SK-N-SH treated with all-trans-retinoic acid at 6 μM for 48 hours (cell line): Measurements from ENCODE around the gene STOX1.

ENCODE experiments used
- ATAC-seq: fragments of 200-7000 bp; cut with Tn5 transposase; 3 replicates; pipeline ENCODE4 v1.9.1; 2020; ENCODE audit warnings: mild to moderate bottlenecking, moderate library complexity
- ARNTL ChIP-seq: fragments of 450-650 bp; formaldehyde crosslinking; IDR thresholded peaks from 2 replicates; pipeline ENCODE4 v1.5.0; 2020; ENCODE audit warnings: low read depth, mild to moderate bottlenecking, moderate library complexity, borderline replicate concordance
- BACH2 ChIP-seq: fragments of 250-450 bp; sonication (Bioruptor Pico); IDR thresholded peaks from 2 replicates; pipeline ENCODE4 v1.9.0; 2021; ENCODE audit warnings: mild to moderate bottlenecking, borderline replicate concordance
- CREB5 ChIP-seq: fragments of 250-450 bp; sonication (Bioruptor Pico); IDR thresholded peaks from 2 replicates; pipeline ENCODE4 v1.5.1; 2020; ENCODE audit warnings: low read depth, mild to moderate bottlenecking, moderate library complexity
- CSRNP3 ChIP-seq: fragments of 250-450 bp; sonication (Bioruptor Pico); IDR thresholded peaks from 2 replicates; pipeline ENCODE4 v1.5.1; 2021; ENCODE audit warnings: mild to moderate bottlenecking, moderate library complexity
- ESRRG ChIP-seq: fragments of 250-450 bp; sonication (Bioruptor Pico); IDR thresholded peaks from 2 replicates; pipeline ENCODE4 v1.6.1; 2021; ENCODE audit warnings: mild to moderate bottlenecking
- GLIS3 ChIP-seq: fragments of 250-450 bp; sonication (Bioruptor Pico); IDR thresholded peaks from 2 replicates; pipeline ENCODE4 v1.5.0; 2020; ENCODE audit warnings: mild to moderate bottlenecking, moderate library complexity
- ISL1 ChIP-seq: fragments of 250-450 bp; sonication (Bioruptor Pico); IDR thresholded peaks from 2 replicates; pipeline ENCODE4 v2.1.2; 2022; ENCODE audit warnings: mild to moderate bottlenecking, moderate library complexity
- OSR1 ChIP-seq: fragments of 250-450 bp; sonication (Bioruptor Pico); IDR thresholded peaks from 2 replicates; pipeline ENCODE4 v1.8.0; 2022; ENCODE audit warnings: moderate library complexity, mild to moderate bottlenecking, inconsistent platforms
- PATZ1 ChIP-seq: fragments of 250-450 bp; sonication (Bioruptor Pico); IDR thresholded peaks from 2 replicates; pipeline ENCODE4 v1.8.0; 2020; ENCODE audit warnings: mild to moderate bottlenecking, moderate library complexity, borderline replicate concordance
- POU6F1 ChIP-seq: fragments of 250-450 bp; sonication (Bioruptor Pico); IDR thresholded peaks from 2 replicates; pipeline ENCODE4 v1.8.0; 2021; ENCODE audit warnings: low read depth, mild to moderate bottlenecking, moderate library complexity, borderline replicate concordance
- PPARA ChIP-seq: fragments of 250-450 bp; sonication (Bioruptor Pico); IDR thresholded peaks from 2 replicates; pipeline ENCODE4 v1.5.0; 2020; ENCODE audit warnings: mild to moderate bottlenecking, borderline replicate concordance
- SNAI2 ChIP-seq: fragments of 250-450 bp; sonication (Bioruptor Pico); IDR thresholded peaks from 2 replicates; pipeline ENCODE4 v1.5.0; 2020; ENCODE audit warnings: mild to moderate bottlenecking, moderate library complexity
- TCF4 ChIP-seq: fragments of 250-450 bp; sonication (Bioruptor Pico); IDR thresholded peaks from 2 replicates; pipeline ENCODE4 v1.8.0; 2021; ENCODE audit warnings: mild to moderate bottlenecking, moderate library complexity, borderline replicate concordance
- TOX ChIP-seq: fragments of 250-450 bp; sonication (Bioruptor Pico); IDR thresholded peaks from 2 replicates; pipeline ENCODE4 v1.8.0; 2021; ENCODE audit warnings: mild to moderate bottlenecking, moderate library complexity, borderline replicate concordance
- TSHZ2 ChIP-seq: fragments of 250-450 bp; sonication (Bioruptor Pico); IDR thresholded peaks from 2 replicates; pipeline ENCODE4 v1.5.0; 2020; ENCODE audit warnings: mild to moderate bottlenecking, moderate library complexity
- ZC3H10 ChIP-seq: fragments of 250-450 bp; sonication (Bioruptor Pico); IDR thresholded peaks from 2 replicates; pipeline ENCODE4 v1.5.1; 2021; ENCODE audit warnings: mild to moderate bottlenecking, moderate library complexity
- ZFP3 ChIP-seq: fragments of 250-450 bp; sonication (Bioruptor Pico); IDR thresholded peaks from 2 replicates; pipeline ENCODE4 v1.5.0; 2020; ENCODE audit warnings: mild to moderate bottlenecking, moderate library complexity
- ZFP30 ChIP-seq: fragments of 450-650 bp; formaldehyde crosslinking; IDR thresholded peaks from 2 replicates; pipeline ENCODE4 v1.5.0; 2022; ENCODE audit warnings: mild to moderate bottlenecking, moderate library complexity
- ZNF565 ChIP-seq: fragments of 450-650 bp; formaldehyde crosslinking; conservative IDR thresholded peaks from 2 replicates; pipeline ENCODE4 v1.5.0; 2020; ENCODE audit warnings: low read depth, mild to moderate bottlenecking, moderate library complexity
- ZNF70 ChIP-seq: fragments of 450-650 bp; formaldehyde crosslinking; IDR thresholded peaks from 2 replicates; pipeline ENCODE4 v1.5.0; 2020; ENCODE audit warnings: mild to moderate bottlenecking, moderate library complexity
- ZNF8 ChIP-seq: fragments of 450-650 bp; formaldehyde crosslinking; IDR thresholded peaks from 2 replicates; pipeline ENCODE4 v1.5.0; 2020; ENCODE audit warnings: mild to moderate bottlenecking, moderate library complexity

Gene STOX1

GRCh38 chr10:68813559-68813958 lies 13.8 kb upstream of the STOX1 start:
- TF ChIP-seq TSHZ2 (CRISPR knock-in tag) (no peak), PPARA (no peak), ESRRG (CRISPR knock-in tag) (no peak), ISL1 (CRISPR knock-in tag) (no peak), CSRNP3 (CRISPR knock-in tag) (no peak), OSR1 (no peak), ZNF565 (CRISPR knock-in tag) (no peak), ZFP30 (CRISPR knock-in tag) (no peak), ZFP3 (CRISPR knock-in tag) (no peak), POU6F1 (CRISPR knock-in tag) (no peak), GLIS3 (no peak), ZNF8 (CRISPR knock-in tag) (no peak), CREB5 (no peak), ARNTL (CRISPR knock-in tag) (no peak), ZC3H10 (CRISPR knock-in tag) (no peak), TOX (CRISPR knock-in tag) (no peak), PATZ1 (CRISPR knock-in tag) (no peak), ZNF70 (no peak), SNAI2 (CRISPR knock-in tag) (no peak), BACH2 (CRISPR knock-in tag) (no peak)
- ATAC-seq: no peak

- no peak for ATAC-seq
- TF ChIP-seq ZFP30 (CRISPR knock-in tag) (no peak), ZFP3 (CRISPR knock-in tag) (no peak), PPARA (no peak), POU6F1 (CRISPR knock-in tag) (no peak), ISL1 (CRISPR knock-in tag) (no peak), PATZ1 (CRISPR knock-in tag) (no peak), TCF4 (no peak)
- TF ChIP-seq, all 23 proteins: peak for 0
These were observed 10.4 kb upstream of the STOX1 start for GRCh38 chr10:68816796-68817412.
